ENCODE results near the gene BARHL2. TPM values are rescaled to one million over a fixed set of nuclear protein-coding genes. Genes with fewer than 3 reads are reported as not detected.

Gene BARHL2
- total and polyA plus RNA-seq, 2 of the 4 experiments (the other 2 are of a cell fraction): not detected

- Histone ChIP-seq H3K18ac (ENCODE audit: low read depth, low read length) (no peak overlapping the region), H2BK15ac (ENCODE audit: low read depth, low read length) (no peak overlapping the region), H3K56ac (ENCODE audit: extremely low read depth, insufficient read depth, low read length) (no peak overlapping the region), H2AFZ (replicated peaks; ENCODE audit: low read length, poor library complexity) (no peak overlapping the region), H2BK20ac (ENCODE audit: low read depth, low read length) (no peak overlapping the region), H2AK5ac (ENCODE audit: low read depth, low read length) (no peak overlapping the region), H3K4me3 (ENCODE audit: insufficient read depth, low read depth, low read length) (no peak overlapping the region), H2AK9ac (replicated peaks; ENCODE audit: low read depth, low read length, poor library complexity) (no peak overlapping the region), H4K91ac (ENCODE audit: insufficient read depth, low read depth, low read length) (no peak overlapping the region), H3K14ac (replicated peaks; ENCODE audit: low read depth, low read length) (no peak overlapping the region), H3K23ac (ENCODE audit: low read depth, low read length) (no peak overlapping the region), H3K36me3 (ENCODE audit: control insufficient read depth, insufficient read depth, low read length) (no peaks in the 10 kb centered on the region), H4K8ac (ENCODE audit: low read depth in 2 of 2, low read length in 2 of 2) (no peak overlapping the region), H3K9me1 (ENCODE audit: insufficient read depth, low read length) (no peaks in the 10 kb centered on the region), H3K79me1 (ENCODE audit: low read depth in 1 of 2, low read length in 2 of 2) (no peaks in the 10 kb centered on the region), H3K9ac (ENCODE audit: low read depth, low read length) (no peak overlapping the region), H4K20me1 (ENCODE audit: insufficient read depth, low read length) (no peaks in the 10 kb centered on the region), H2BK120ac (ENCODE audit: low read depth, low read length) (no peak overlapping the region), H2BK5ac (ENCODE audit: low read depth, low read length, poor library complexity, severe bottlenecking) (no peak overlapping the region), H3K4ac (ENCODE audit: low read depth, low read length) (no peak overlapping the region), H3K27me3 (ENCODE audit: control insufficient read depth, insufficient read depth, low read length) (no peaks in the 10 kb centered on the region; the same call in 1 of the 2 replicates), H3K27ac (ENCODE audit: insufficient read depth, low read length) (no peak overlapping the region), H3K9me3 (ENCODE audit: control insufficient read depth, insufficient read depth, low read length) (no peaks in the 10 kb centered on the region), H3K4me2 (ENCODE audit: low read depth, low read length) (no peak overlapping the region), H4K5ac (ENCODE audit: low read depth, low read length) (no peak overlapping the region), H3K4me1 (ENCODE audit: control insufficient read depth, insufficient read depth, low read length) (no peaks in the 10 kb centered on the region)
- ATAC-seq (ENCODE audit: low read depth): no peak
- in situ Hi-C loops (cut with MboI; ENCODE audit: low sequenced_read_pairs) (no loop called here), intact Hi-C loops (cut with micrococcal nuclease) (no loop called here), dilution Hi-C loops (cut with HindIII; ENCODE audit: low sequenced_read_pairs, unreplicated experiment) (no loop called here)
- CTCF ChIA-PET: no interaction called here
- 0% methylated on average over 1 of the region's 7 CpGs; no CpG with 5 or more reads in 1 of the 2 experiments for WGBS, 2 experiments (ENCODE audit: extremely low coverage in 2 of 2, insufficient read length in 1 of 2)
- TF ChIP-seq NFE2L2 (IDR thresholded peaks at IDR 0.05; ENCODE audit: low read depth, low read length) (no peak), RFX5 (IDR thresholded peaks at IDR 0.05; ENCODE audit: low read depth, low read length) (no peak), CEBPB (IDR thresholded peaks at IDR 0.05; ENCODE audit: low read depth, low read length) (no peak), POLR2A (IDR thresholded peaks at IDR 0.05; ENCODE audit: low read depth, low read length) (no peak), RAD21 (IDR thresholded peaks at IDR 0.05; ENCODE audit: low read length) (no peak), SMC3 (IDR thresholded peaks at IDR 0.05; ENCODE audit: low read depth, low read length) (no peak), BHLHE40 (IDR thresholded peaks at IDR 0.05; ENCODE audit: low read depth, low read length) (no peak), CHD1 (IDR thresholded peaks at IDR 0.05; ENCODE audit: low read depth, low read length) (no peak), ELK1 (IDR thresholded peaks at IDR 0.05; ENCODE audit: borderline replicate concordance, low read depth, low read length) (no peak)
- POLR2A ChIA-PET (ENCODE audit: unreplicated experiment): no interaction called here
- no TSS peak for BruUV-seq (replicated peaks)
- DNase-seq: no peak
These were observed 44.1 kb upstream of the BARHL2 start for GRCh38 chr1:90761156-90761555.

All from IMR-90 (cell line).